Activated CD4-positive, CD25-positive, alpha-beta regulatory T cell treated with anti-CD3 and anti-CD28 coated beads, Interleukin-2, amount 50 U/mL, for 16 hours (primary cell): Measurements from ENCODE around the gene STK10.
"Not testable (repeated sequence)": the region's sequence is repeated elsewhere in the genome, so short reads cannot be mapped to it uniquely, and the experiment has no call there.

Experiments used
- DNase-seq: peaks from one replicate; pipeline ENCODE4 v3.0.0-alpha.2; 2020; ENCODE audit warnings: low read depth, low spot score

STK10 gene

GRCh38 chr5:172055421-172055820 is 132.6 kb downstream of the STK10 start:
- DNase-seq = no peak

GRCh38 chr5:172054611-172055153 is 133.3 kb downstream of the STK10 start:
- no peak for DNase-seq

- no peak for DNase-seq
Observed at GRCh38 chr5:172052450-172053236, 135.4 kb downstream of the STK10 start.

GRCh38 chr5:172051643-172052339 is 136.2 kb downstream of the STK10 start:
- DNase-seq = no peak

GRCh38 chr5:172050080-172050479 is 137.9 kb downstream of the STK10 start:
- no peak for DNase-seq

- DNase-seq = no peak
Observed at GRCh38 chr5:172049226-172049796, 138.7 kb downstream of the STK10 start.

- DNase-seq = no peak
Observed at GRCh38 chr5:172048539-172049101, 139.4 kb downstream of the STK10 start.

GRCh38 chr5:172048170-172048422 is 139.9 kb downstream of the STK10 start:
- DNase-seq = no peak

GRCh38 chr5:172046593-172046992 is 141.4 kb downstream of the STK10 start:
- DNase-seq = no peak

- no peak for DNase-seq
Observed at GRCh38 chr5:172045315-172045632, 142.8 kb downstream of the STK10 start.

- DNase-seq = no peak
Observed at GRCh38 chr5:172044631-172045314, 143.3 kb downstream of the STK10 start.

- DNase-seq = no peak
Observed at GRCh38 chr5:172043865-172044264, 144.2 kb downstream of the STK10 start.

GRCh38 chr5:172042183-172042582 is 145.8 kb downstream of the STK10 start:
- DNase-seq = no peak

- DNase-seq = no peak
Observed at GRCh38 chr5:172038167-172038566, 149.9 kb downstream of the STK10 start.

- DNase-seq = no peak
Observed at GRCh38 chr5:172035049-172035448, 153.0 kb downstream of the STK10 start.

GRCh38 chr5:172031894-172032461 is 156.0 kb downstream of the STK10 start:
- no peak for DNase-seq

GRCh38 chr5:172029876-172030275 is 158.1 kb downstream of the STK10 start:
- DNase-seq = no peak

- DNase-seq = no peak
Observed at GRCh38 chr5:172028167-172028566, 159.9 kb downstream of the STK10 start.

GRCh38 chr5:172020110-172020786 is 167.8 kb downstream of the STK10 start:
- not testable (repeated sequence) for DNase-seq

GRCh38 chr5:172015346-172015745 is 172.7 kb downstream of the STK10 start:
- no peak for DNase-seq

- no peak for DNase-seq
Observed at GRCh38 chr5:172010278-172010677, 177.7 kb downstream of the STK10 start.
